ENCODE results near the gene LRP6. TPM values are rescaled to one million over a fixed set of nuclear protein-coding genes. Genes with fewer than 3 reads are reported as not detected.
A peak's percentile ranks its signal among the peaks of the same experiment; 100 is the strongest.

Gene LRP6
- total RNA-seq, 1 experiment from 2014 or later = 45.5 TPM

- BruUV-seq (replicated peaks) = no TSS peak
- intact Hi-C loops (cut with micrococcal nuclease; ENCODE audit: unreplicated experiment) = no loop called here
- peaks cover 27% of the 10 kb centered on the region; the same call in 1 of the 2 replicates for H3K79me2 ChIP-seq (ENCODE audit: low read depth)
- H3K36me3 ChIP-seq (ENCODE audit: low read depth) = peaks cover 14% of the 10 kb centered on the region; the same call in 1 of the 2 replicates
- H3K4me2 ChIP-seq = no peak overlapping the region
- H3K27ac ChIP-seq = no peak overlapping the region
- POLR2A ChIA-PET (ENCODE audit: unreplicated experiment) = no interaction called here
- CTCF ChIA-PET = no interaction called here
- H3K9me3 ChIP-seq (ENCODE audit: insufficient read depth, low read depth) = peaks cover 6% of the 10 kb centered on the region; the same call in 1 of the 2 replicates
- no peak for DNase-seq
- no peak overlapping the region for H2AFZ ChIP-seq
- no peaks in the 10 kb centered on the region for H4K20me1 ChIP-seq (ENCODE audit: insufficient read depth)
- H3K9me2 ChIP-seq (ENCODE audit: insufficient read depth) = no peaks in the 10 kb centered on the region
- H3F3A ChIP-seq (ENCODE audit: insufficient read depth, low read depth) = no peaks in the 10 kb centered on the region
- TF ChIP-seq, protein P1, sequence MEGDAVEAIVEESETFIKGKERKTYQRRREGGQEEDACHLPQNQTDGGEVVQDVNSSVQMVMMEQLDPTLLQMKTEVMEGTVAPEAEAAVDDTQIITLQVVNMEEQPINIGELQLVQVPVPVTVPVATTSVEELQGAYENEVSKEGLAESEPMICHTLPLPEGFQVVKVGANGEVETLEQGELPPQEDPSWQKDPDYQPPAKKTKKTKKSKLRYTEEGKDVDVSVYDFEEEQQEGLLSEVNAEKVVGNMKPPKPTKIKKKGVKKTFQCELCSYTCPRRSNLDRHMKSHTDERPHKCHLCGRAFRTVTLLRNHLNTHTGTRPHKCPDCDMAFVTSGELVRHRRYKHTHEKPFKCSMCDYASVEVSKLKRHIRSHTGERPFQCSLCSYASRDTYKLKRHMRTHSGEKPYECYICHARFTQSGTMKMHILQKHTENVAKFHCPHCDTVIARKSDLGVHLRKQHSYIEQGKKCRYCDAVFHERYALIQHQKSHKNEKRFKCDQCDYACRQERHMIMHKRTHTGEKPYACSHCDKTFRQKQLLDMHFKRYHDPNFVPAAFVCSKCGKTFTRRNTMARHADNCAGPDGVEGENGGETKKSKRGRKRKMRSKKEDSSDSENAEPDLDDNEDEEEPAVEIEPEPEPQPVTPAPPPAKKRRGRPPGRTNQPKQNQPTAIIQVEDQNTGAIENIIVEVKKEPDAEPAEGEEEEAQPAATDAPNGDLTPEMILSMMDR (conservative IDR thresholded peaks at IDR 0.05) = no peak
- no peak for TF ChIP-seq EZH2 (IDR thresholded peaks at IDR 0.05; ENCODE audit: low read depth)
- no peaks in the 10 kb centered on the region for H3K27me3 ChIP-seq (ENCODE audit: insufficient read depth, low read depth)
- no peak overlapping the region for H3K4me3 ChIP-seq
- no peaks in the 10 kb centered on the region for H3K4me1 ChIP-seq (replicated peaks; ENCODE audit: insufficient read depth)
These were observed 64.1 kb downstream of the LRP6 start for GRCh38 chr12:12202747-12203146.

DNA sequence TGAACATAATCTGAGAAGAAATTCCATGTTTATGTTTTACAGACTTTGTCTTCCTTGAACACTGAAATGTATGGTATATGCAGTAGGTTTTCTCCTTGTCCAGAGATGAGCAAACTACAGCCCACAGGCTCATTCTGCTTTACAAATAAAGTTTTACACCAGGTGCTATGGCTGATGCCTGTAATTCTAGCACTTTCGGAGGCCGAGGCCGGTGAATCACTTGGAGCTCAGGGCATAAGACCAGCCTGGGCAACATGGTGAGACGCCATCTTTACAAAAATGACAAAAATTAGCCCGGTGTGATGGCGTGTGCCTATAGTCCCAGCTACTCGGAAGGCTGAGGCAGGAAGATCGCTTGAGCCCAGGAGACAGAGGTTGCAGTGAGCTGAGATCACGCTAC, 64.7 kb downstream of the LRP6 start:
- Histone ChIP-seq H3K9me3 (ENCODE audit: insufficient read depth, low read depth) (peaks cover 6% of the 10 kb centered on the region; the same call in 1 of the 2 replicates), H2AFZ (no peak overlapping the region), H3K9me2 (ENCODE audit: insufficient read depth) (no peaks in the 10 kb centered on the region), H3K4me1 (replicated peaks; ENCODE audit: insufficient read depth) (no peaks in the 10 kb centered on the region), H4K20me1 (ENCODE audit: insufficient read depth) (no peaks in the 10 kb centered on the region), H3K4me2 (no peak overlapping the region), H3K79me2 (ENCODE audit: low read depth) (peaks cover 23% of the 10 kb centered on the region; the same call in 1 of the 2 replicates), H3K4me3 (no peak overlapping the region), H3K27me3 (ENCODE audit: insufficient read depth, low read depth) (no peaks in the 10 kb centered on the region), H3K27ac (no peak overlapping the region), H3F3A (ENCODE audit: insufficient read depth, low read depth) (no peaks in the 10 kb centered on the region), H3K36me3 (ENCODE audit: low read depth) (peaks cover 16% of the 10 kb centered on the region; the same call in 1 of the 2 replicates)
- intact Hi-C loops (cut with micrococcal nuclease; ENCODE audit: unreplicated experiment) = no loop called here
- ChIA-PET CTCF (no interaction called here), POLR2A (ENCODE audit: unreplicated experiment) (no interaction called here)
- no peak for TF ChIP-seq EZH2 (IDR thresholded peaks at IDR 0.05; ENCODE audit: low read depth)
- TF ChIP-seq, protein P1 (conservative IDR thresholded peaks at IDR 0.05) = no peak
- DNase-seq = no peak
- BruUV-seq (replicated peaks) = no TSS peak

DNA sequence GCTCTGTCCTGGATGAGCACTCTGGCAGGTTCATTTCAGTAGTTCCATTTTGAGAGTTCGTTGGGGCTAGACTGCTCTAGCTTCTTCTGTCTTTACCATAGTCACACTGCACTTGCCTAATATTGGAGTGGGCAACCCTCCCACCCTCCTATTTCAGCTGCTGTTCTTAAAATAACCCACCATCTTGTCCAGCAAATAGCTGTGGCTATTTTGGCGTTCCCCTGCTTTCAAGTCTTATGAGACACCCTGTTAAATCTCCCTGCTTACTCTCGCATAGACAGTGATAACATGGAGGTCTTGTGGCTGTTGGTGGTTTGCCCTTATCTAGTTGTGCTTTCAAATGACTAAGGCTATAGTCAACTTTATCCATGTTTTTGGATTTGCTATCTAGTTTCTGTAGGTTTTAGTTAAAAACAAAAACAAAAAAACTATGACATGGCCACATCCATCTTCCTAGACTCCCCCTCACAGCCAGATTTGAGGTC, 65.5 kb downstream of the LRP6 start:
- Histone ChIP-seq H3K9me2 (ENCODE audit: insufficient read depth) (no peaks in the 10 kb centered on the region), H3K4me1 (replicated peaks; ENCODE audit: insufficient read depth) (no peaks in the 10 kb centered on the region), H3K4me3 (no peak overlapping the region), H3K79me2 (ENCODE audit: low read depth) (peaks cover 19% of the 10 kb centered on the region; the same call in 1 of the 2 replicates), H3K27me3 (ENCODE audit: insufficient read depth, low read depth) (no peaks in the 10 kb centered on the region), H3K36me3 (ENCODE audit: low read depth) (peaks cover 17% of the 10 kb centered on the region; the same call in 1 of the 2 replicates), H3K4me2 (no peak overlapping the region), H3F3A (ENCODE audit: insufficient read depth, low read depth) (no peaks in the 10 kb centered on the region), H3K9me3 (ENCODE audit: insufficient read depth, low read depth) (peaks cover 6% of the 10 kb centered on the region; the same call in 1 of the 2 replicates), H3K27ac (no peak overlapping the region), H2AFZ (no peak overlapping the region), H4K20me1 (ENCODE audit: insufficient read depth) (no peaks in the 10 kb centered on the region)
- ChIA-PET CTCF (no interaction called here), POLR2A (ENCODE audit: unreplicated experiment) (no interaction called here)
- no peak for DNase-seq
- TF ChIP-seq, protein P1 (conservative IDR thresholded peaks at IDR 0.05) = no peak
- no peak for TF ChIP-seq EZH2 (IDR thresholded peaks at IDR 0.05; ENCODE audit: low read depth)
- intact Hi-C loops (cut with micrococcal nuclease; ENCODE audit: unreplicated experiment) = no loop called here
- BruUV-seq (replicated peaks) = TSS peak; percentile 10

Measured in PC-9 (cell line).